ES-I3 (cell line): ENCODE results near the gene TXNDC16.

Experiments used
- H3K36me3 ChIP-seq: 2 replicates; pipeline ENCODE4 v1.6.1; 2013; ENCODE audit warnings: mild to moderate bottlenecking, low read length, control low read depth, moderate library complexity; ENCODE audit not compliant: insufficient read depth
- H3K4me1 ChIP-seq: 2 replicates; pipeline ENCODE4 v1.6.1; 2013; ENCODE audit warnings: mild to moderate bottlenecking, control low read depth, low read length; ENCODE audit not compliant: insufficient read depth
- H3K9ac ChIP-seq: 2 replicates; pipeline ENCODE4 v1.6.1; 2013; ENCODE audit warnings: low read depth, mild to moderate bottlenecking, low read length, moderate library complexity
- H3K9me3 ChIP-seq: 2 replicates; pipeline ENCODE4 v1.6.1; 2013; ENCODE audit warnings: mild to moderate bottlenecking, low read length, moderate library complexity; ENCODE audit not compliant: control insufficient read depth, insufficient read depth

TXNDC16 gene

GRCh38 chr14:52455291-52456088 lies 96.8 kb downstream of the TXNDC16 start:
- no peak overlapping the region for H3K9ac ChIP-seq
- H3K4me1 ChIP-seq: peaks cover 5% of the 10 kb centered on the region; the same call in 1 of the 2 replicates
- H3K36me3 ChIP-seq: no peaks in the 10 kb centered on the region
- H3K9me3 ChIP-seq: no peaks in the 10 kb centered on the region

- Histone ChIP-seq H3K36me3 (no peaks in the 10 kb centered on the region), H3K9me3 (no peaks in the 10 kb centered on the region), H3K4me1 (no peaks in the 10 kb centered on the region), H3K9ac (no peak overlapping the region)
Measured at GRCh38 chr14:52447236-52447635, 105.1 kb downstream of the TXNDC16 start.

GRCh38 chr14:52446355-52446754 lies 106.0 kb downstream of the TXNDC16 start:
- H3K9ac ChIP-seq: no peak overlapping the region
- H3K9me3 ChIP-seq: no peaks in the 10 kb centered on the region
- H3K4me1 ChIP-seq: no peaks in the 10 kb centered on the region
- H3K36me3 ChIP-seq: no peaks in the 10 kb centered on the region

- H3K9ac ChIP-seq: no peak overlapping the region
- no peaks in the 10 kb centered on the region for H3K9me3 ChIP-seq
- no peaks in the 10 kb centered on the region for H3K36me3 ChIP-seq
- H3K4me1 ChIP-seq: no peaks in the 10 kb centered on the region
Measured at GRCh38 chr14:52443506-52443905, 108.8 kb downstream of the TXNDC16 start.

- H3K4me1 ChIP-seq: no peaks in the 10 kb centered on the region
- no peaks in the 10 kb centered on the region for H3K36me3 ChIP-seq
- no peak overlapping the region for H3K9ac ChIP-seq
- no peaks in the 10 kb centered on the region for H3K9me3 ChIP-seq
Measured at GRCh38 chr14:52442602-52443001, 109.7 kb downstream of the TXNDC16 start.

GRCh38 chr14:52442166-52442565 lies 110.1 kb downstream of the TXNDC16 start:
- Histone ChIP-seq H3K36me3 (no peaks in the 10 kb centered on the region), H3K4me1 (no peaks in the 10 kb centered on the region), H3K9ac (no peak overlapping the region), H3K9me3 (no peaks in the 10 kb centered on the region)

- Histone ChIP-seq H3K36me3 (no peaks in the 10 kb centered on the region), H3K4me1 (no peaks in the 10 kb centered on the region), H3K9ac (no peak overlapping the region), H3K9me3 (no peaks in the 10 kb centered on the region)
Measured at GRCh38 chr14:52439476-52439875, 112.8 kb downstream of the TXNDC16 start.

GRCh38 chr14:52434955-52435354 lies 117.3 kb downstream of the TXNDC16 start:
- Histone ChIP-seq H3K9ac (no peak overlapping the region), H3K4me1 (no peaks in the 10 kb centered on the region), H3K36me3 (no peaks in the 10 kb centered on the region), H3K9me3 (no peaks in the 10 kb centered on the region)

GRCh38 chr14:52430474-52430873 lies 121.8 kb downstream of the TXNDC16 start:
- no peaks in the 10 kb centered on the region for H3K4me1 ChIP-seq
- H3K9me3 ChIP-seq: no peaks in the 10 kb centered on the region
- H3K9ac ChIP-seq: no peak overlapping the region
- no peaks in the 10 kb centered on the region for H3K36me3 ChIP-seq

- no peaks in the 10 kb centered on the region for H3K4me1 ChIP-seq
- H3K36me3 ChIP-seq: no peaks in the 10 kb centered on the region
- no peaks in the 10 kb centered on the region for H3K9me3 ChIP-seq
- H3K9ac ChIP-seq: no peak overlapping the region
Measured at GRCh38 chr14:52429451-52429850, 122.9 kb downstream of the TXNDC16 start.

- Histone ChIP-seq H3K36me3 (no peaks in the 10 kb centered on the region), H3K4me1 (no peaks in the 10 kb centered on the region), H3K9ac (no peak overlapping the region), H3K9me3 (no peaks in the 10 kb centered on the region)
Measured at GRCh38 chr14:52427460-52427859, 124.8 kb downstream of the TXNDC16 start.

- no peak overlapping the region for H3K9ac ChIP-seq
- no peaks in the 10 kb centered on the region for H3K9me3 ChIP-seq
- no peaks in the 10 kb centered on the region for H3K36me3 ChIP-seq
- no peaks in the 10 kb centered on the region for H3K4me1 ChIP-seq
Measured at GRCh38 chr14:52422650-52423356, 129.5 kb downstream of the TXNDC16 start.

- Histone ChIP-seq H3K36me3 (no peaks in the 10 kb centered on the region), H3K4me1 (no peaks in the 10 kb centered on the region), H3K9me3 (no peaks in the 10 kb centered on the region), H3K9ac (no peak overlapping the region)
Measured at GRCh38 chr14:52417139-52417538, 135.2 kb downstream of the TXNDC16 start.

GRCh38 chr14:52413729-52414408 lies 138.4 kb downstream of the TXNDC16 start:
- Histone ChIP-seq H3K4me1 (no peaks in the 10 kb centered on the region), H3K9me3 (no peaks in the 10 kb centered on the region), H3K9ac (no peak overlapping the region), H3K36me3 (no peaks in the 10 kb centered on the region)

- Histone ChIP-seq H3K36me3 (no peaks in the 10 kb centered on the region), H3K9me3 (no peaks in the 10 kb centered on the region), H3K4me1 (no peaks in the 10 kb centered on the region), H3K9ac (no peak overlapping the region)
Measured at GRCh38 chr14:52412426-52412825, 139.9 kb downstream of the TXNDC16 start.
